ENCODE data around the gene GABPB1. TPM values are rescaled to one million over a fixed set of nuclear protein-coding genes. Genes with fewer than 3 reads are reported as not detected.
"Not testable (repeated sequence)": the region's sequence is repeated elsewhere in the genome, so short reads cannot be mapped to it uniquely, and the experiment has no call there.

GABPB1 gene
- total RNA-seq: 10 to 100 TPM; 54.6 to 65.8 (median 58.9) TPM

DNA sequence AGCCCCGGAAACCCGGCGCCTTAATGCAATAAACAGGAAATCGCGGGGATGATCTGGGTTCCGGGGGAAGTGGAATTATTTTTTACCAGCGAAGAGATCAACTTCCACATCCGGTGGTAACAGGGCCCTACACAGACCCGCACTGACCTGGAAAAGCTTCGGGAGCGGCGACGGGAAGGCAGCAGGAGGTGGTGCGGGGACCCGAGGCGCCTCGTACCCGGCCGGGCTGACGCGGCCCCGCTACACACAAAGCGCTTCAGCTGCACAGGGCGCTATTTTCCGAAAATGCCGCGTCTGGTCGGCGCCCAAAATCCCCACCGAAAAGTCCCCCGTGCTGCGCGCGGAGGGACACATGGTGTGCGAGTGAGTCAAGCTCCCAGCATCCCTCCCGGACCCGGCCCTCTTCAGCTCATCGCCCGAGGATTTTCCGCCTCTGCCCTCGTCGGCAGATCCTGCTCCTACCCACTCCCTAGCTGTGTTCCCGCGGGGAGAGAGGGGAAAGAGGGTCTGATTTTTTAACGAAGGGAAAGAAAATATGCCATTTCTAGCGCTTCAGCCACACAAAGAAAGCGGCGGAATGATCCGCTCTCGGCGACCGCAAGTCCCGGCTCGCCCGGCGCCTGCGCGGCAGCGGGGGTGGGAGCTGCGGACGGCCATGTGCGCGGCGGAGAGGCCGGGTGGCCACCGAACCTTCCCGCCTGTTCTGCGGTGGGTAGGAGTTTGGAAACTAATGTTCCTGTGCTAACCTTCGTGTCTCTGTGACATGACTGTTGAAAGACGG lies at the start of gene GABPB1:
GABPB1 (minus strand) TSS at position 361 of the 781 bp plus-strand sequence. CDS start 45,400 bp downstream, outside the sequence.
- H3K9me3 Mint-ChIP-seq: no peaks in the 10 kb centered on the region
- DNase-seq: peak; percentile 84
- peaks cover 41% of the 10 kb centered on the region for H3K36me3 Mint-ChIP-seq (ENCODE audit: insufficient read depth)
- H3K4me1 Mint-ChIP-seq (ENCODE audit: low read depth): peaks cover 52% of the 10 kb centered on the region
- peak; percentile 61 to 62 for ATAC-seq
- peak within 1 kb of the TSS; percentile 89 for H3K4me3 Mint-ChIP-seq
- no peaks in the 10 kb centered on the region for H3K27me3 Mint-ChIP-seq (ENCODE audit: low read depth)

DNA sequence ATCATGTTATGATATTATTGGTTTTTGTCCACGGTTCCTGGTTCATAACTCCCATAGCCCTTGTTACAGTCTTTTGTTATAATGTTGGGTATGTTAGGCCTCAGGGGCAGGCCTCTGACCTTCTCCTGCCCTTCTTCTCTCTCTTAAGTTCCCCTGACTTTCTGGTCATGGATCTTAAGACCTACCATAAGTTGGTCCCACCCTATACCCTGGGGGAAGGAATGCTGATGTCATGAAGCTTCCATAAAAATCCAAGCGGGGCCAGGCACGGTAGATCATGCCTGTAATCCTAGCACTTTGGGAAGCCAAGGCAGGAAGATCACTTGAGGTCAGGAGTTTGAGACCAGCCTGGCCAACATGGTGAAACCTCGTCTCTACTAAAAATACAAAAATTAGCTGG lies 36.6 kb upstream of the GABPB1 start:
- not testable (repeated sequence) for H3K36me3 Mint-ChIP-seq (ENCODE audit: insufficient read depth); ATAC-seq; H3K9me3 Mint-ChIP-seq; DNase-seq; H3K27me3 Mint-ChIP-seq (ENCODE audit: low read depth); H3K4me1 Mint-ChIP-seq (ENCODE audit: low read depth); H3K4me3 Mint-ChIP-seq

DNA sequence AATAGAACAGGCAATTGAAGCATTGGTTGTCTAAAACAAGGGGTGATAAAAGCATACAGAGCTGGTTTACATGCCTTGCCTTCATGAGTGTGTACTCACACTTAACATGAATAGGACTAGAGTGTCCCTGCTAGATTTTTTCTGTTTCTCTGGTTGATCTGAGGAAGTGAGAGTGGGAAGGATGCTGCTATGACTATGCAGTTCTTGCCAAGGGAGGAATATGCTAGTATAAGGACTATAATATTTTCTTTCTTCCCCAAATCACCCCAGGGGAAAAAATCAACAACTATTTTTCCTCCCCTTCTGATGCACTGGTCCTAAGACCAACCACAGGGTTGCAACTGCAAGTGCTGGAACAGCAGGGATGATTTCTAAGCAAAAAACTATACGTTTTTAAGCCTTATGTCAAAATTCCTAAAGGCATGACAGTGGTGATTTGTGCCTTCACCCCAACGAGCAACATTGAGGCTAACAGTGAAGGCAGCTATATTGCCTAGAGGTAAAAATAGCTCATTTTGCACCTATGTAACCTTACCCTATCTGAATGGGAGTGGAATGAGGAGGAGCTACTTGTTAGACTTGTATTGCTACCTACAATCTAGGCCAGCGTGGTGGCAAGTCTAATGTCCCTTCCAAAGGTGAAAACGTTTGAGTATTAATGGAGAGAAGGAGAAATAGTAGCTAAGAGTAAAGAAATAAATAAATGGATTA lies 35.7 kb upstream of the GABPB1 start:
- Mint-ChIP-seq H3K4me1 (ENCODE audit: low read depth) (no peaks in the 10 kb centered on the region), H3K9me3 (no peaks in the 10 kb centered on the region), H3K4me3 (no peak overlapping the region), H3K27me3 (ENCODE audit: low read depth) (no peaks in the 10 kb centered on the region), H3K36me3 (ENCODE audit: insufficient read depth) (no peaks in the 10 kb centered on the region)
- DNase-seq (no peak), ATAC-seq (no peak)

DNA sequence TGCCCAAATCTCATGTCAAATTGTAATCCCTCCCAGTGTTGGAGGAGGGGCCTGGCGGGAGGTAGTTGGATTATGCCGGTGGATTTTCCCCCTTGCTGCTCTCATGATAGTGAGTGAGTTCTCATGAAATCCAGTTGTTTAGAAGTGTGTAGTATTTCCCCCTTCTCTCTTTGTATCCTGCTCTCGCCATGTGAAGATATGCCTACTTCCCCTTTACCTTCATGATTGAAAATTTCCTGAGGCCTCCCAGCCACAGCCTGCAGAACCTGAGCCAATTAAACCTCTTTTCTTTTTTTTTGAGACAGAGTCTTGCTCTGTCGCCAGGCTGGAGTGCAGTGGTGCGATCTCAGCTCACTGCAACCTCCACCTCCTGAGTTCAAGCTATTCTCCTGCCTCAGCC lies 27.4 kb upstream of the GABPB1 start:
- not testable (repeated sequence) for H3K27me3 Mint-ChIP-seq (ENCODE audit: low read depth); H3K4me1 Mint-ChIP-seq (ENCODE audit: low read depth); H3K36me3 Mint-ChIP-seq (ENCODE audit: insufficient read depth); ATAC-seq; DNase-seq; H3K4me3 Mint-ChIP-seq; H3K9me3 Mint-ChIP-seq

DNA sequence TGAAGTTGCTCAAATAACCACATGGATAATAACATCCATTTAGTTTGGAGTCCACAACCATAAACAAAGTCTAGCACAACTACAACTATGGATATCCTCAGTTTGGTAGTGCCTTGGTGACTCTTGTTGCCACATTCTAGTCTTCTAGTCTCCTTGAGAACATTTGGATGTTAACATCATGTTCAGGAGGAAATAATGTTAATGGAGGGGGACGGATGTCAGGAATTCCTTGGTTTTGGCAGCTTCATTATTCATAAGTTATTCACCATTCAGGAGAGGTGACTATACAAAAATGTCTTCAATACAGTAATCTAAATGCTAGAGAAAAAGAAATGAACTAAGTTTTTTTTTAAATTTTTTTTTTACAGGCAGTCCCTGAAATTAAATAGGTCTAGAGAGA lies 26.4 kb upstream of the GABPB1 start:
- Mint-ChIP-seq H3K27me3 (ENCODE audit: low read depth) (peaks cover 3% of the 10 kb centered on the region), H3K36me3 (ENCODE audit: insufficient read depth) (no peaks in the 10 kb centered on the region), H3K9me3 (no peaks in the 10 kb centered on the region), H3K4me3 (no peak overlapping the region), H3K4me1 (ENCODE audit: low read depth) (peaks cover 10% of the 10 kb centered on the region)
- no peak for DNase-seq
- no peak for ATAC-seq

DNA sequence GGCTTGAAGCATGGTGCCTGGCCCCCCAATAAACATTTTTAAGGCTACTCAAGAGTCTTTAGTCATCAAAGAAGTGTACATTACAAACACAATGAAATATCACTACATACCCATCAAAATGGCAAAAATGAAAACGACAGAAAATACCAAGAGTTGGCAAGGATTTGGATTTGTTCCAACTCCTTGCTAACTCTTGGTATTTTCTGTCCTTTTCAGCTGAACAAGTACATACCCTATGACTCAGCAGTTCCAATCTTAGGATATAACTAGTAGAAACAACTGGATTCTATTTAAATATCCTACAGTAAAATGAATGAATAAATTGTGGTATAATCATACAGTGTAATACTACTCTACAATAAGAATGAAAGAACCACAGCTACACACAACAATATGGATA lies 25.1 kb upstream of the GABPB1 start:
- ATAC-seq (no peak), DNase-seq (no peak)
- Mint-ChIP-seq H3K27me3 (ENCODE audit: low read depth) (peaks cover 3% of the 10 kb centered on the region), H3K36me3 (ENCODE audit: insufficient read depth) (no peaks in the 10 kb centered on the region), H3K4me3 (no peak overlapping the region), H3K4me1 (ENCODE audit: low read depth) (peaks cover 10% of the 10 kb centered on the region), H3K9me3 (no peaks in the 10 kb centered on the region)

DNA sequence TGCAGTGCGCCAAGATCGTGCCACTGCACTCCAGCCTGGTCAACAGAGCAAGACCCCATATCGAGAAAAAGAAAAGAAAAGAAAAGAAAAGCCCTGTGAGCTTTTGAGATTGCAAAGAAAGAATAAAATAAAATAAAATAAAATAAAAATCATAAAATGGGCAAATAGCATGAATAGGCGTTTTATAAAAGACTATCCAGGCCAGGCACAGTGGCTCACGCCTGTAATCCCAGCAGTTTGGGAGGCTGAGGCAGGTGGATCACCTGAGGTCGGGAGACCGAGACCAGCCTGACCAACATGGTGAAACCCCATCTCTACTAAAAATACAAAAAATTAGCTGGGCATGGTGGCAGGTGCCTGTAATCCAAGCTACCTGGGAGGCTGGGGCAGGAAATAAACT lies 24.4 kb upstream of the GABPB1 start:
- H3K27me3 Mint-ChIP-seq (ENCODE audit: low read depth); H3K4me3 Mint-ChIP-seq; ATAC-seq; H3K4me1 Mint-ChIP-seq (ENCODE audit: low read depth); H3K36me3 Mint-ChIP-seq (ENCODE audit: insufficient read depth); DNase-seq; H3K9me3 Mint-ChIP-seq: not testable (repeated sequence)

DNA sequence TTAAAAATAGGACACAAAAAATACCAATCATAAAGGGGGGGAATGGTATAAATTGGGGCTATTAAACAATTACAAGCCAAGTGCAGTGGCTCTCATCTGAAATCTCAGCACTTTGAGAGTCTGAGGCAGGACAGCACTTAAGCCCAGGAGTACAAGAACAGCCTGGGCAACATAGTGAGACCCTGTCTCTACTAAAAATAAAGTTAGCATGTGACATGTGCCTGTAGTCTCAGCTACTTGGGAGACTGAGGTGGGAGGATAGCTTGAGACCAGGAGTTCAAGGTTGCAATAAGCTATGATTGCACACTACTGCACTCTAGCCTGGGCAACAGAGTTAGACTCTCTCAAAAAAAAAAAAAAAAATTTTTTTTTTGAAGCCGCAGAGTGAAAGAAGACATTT lies 23.8 kb upstream of the GABPB1 start:
- no peak for DNase-seq
- Mint-ChIP-seq H3K27me3 (ENCODE audit: low read depth) (peaks cover 3% of the 10 kb centered on the region), H3K9me3 (no peaks in the 10 kb centered on the region), H3K4me1 (ENCODE audit: low read depth) (peaks cover 10% of the 10 kb centered on the region), H3K36me3 (ENCODE audit: insufficient read depth) (no peaks in the 10 kb centered on the region), H3K4me3 (no peak overlapping the region)
- ATAC-seq: no peak

DNA sequence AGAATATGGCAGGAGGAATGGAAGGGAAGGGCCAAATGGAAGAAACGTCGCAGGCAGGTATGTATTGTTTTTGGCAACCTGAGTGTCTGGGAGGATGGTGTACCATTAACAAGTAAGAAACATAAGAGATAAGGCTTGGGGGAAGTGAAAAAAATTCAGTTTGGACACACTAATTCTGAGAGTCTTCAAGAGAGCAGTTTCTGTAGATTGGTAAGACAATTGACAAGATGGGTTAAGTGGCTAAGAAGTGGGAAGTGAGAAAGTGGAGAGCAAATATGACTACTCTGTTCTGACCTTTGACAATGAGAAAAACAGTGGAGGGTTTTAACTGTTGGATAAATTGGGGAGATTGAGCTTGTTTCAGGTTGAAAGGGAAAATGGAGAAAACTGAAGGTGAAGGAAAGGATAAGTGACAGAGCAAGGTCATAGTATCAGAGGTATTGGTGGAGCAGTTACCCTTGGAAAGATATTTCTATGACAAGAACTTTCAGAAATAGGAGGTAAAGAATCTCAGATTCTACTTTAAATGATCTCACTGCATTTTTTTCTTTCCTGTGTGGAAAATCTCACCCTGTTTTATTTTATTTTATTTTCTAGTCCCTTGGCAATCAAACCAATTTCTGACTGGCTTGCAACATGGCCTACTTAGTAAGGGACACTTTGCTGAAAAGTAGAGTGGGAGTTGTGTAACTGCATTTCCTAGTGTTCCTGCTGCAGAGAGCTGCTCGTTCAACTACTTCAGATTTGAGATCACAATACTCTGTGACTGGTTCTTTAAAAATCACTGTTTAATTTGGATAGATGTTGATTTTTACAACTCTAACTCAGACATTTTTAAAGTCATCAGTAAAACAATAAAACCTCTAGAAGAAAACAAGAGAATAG lies 23.1 kb upstream of the GABPB1 start:
- DNase-seq (no peak), ATAC-seq (peak; percentile 70 to 73)
- no peaks in the 10 kb centered on the region for H3K9me3 Mint-ChIP-seq
- H3K4me3 Mint-ChIP-seq: no peak overlapping the region
- peaks cover 10% of the 10 kb centered on the region for H3K4me1 Mint-ChIP-seq (ENCODE audit: low read depth)
- H3K36me3 Mint-ChIP-seq (ENCODE audit: insufficient read depth): no peaks in the 10 kb centered on the region
- peaks cover 3% of the 10 kb centered on the region for H3K27me3 Mint-ChIP-seq (ENCODE audit: low read depth)

DNA sequence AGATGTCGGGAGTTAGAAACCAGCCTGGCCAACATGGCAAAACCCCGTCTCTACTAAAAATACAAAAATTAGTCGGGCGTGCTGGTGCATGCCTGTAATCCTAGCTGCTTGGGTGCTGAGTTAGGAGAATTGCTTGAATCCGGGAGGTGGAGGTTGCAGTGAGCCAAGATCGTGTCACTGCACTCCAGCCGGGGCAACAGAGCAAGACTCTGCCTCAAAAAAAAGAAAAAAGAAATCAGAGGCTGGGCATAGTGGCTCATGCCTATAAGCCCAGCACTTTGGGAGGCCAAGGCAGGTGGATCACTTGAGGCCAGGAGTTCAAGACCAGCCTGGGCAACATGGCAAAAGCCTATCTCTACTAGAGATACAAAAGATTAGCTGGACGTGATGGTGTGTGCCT lies 14.6 kb upstream of the GABPB1 start:
- H3K36me3 Mint-ChIP-seq (ENCODE audit: insufficient read depth); H3K27me3 Mint-ChIP-seq (ENCODE audit: low read depth); DNase-seq; H3K4me1 Mint-ChIP-seq (ENCODE audit: low read depth); H3K9me3 Mint-ChIP-seq; ATAC-seq; H3K4me3 Mint-ChIP-seq: not testable (repeated sequence)

DNA sequence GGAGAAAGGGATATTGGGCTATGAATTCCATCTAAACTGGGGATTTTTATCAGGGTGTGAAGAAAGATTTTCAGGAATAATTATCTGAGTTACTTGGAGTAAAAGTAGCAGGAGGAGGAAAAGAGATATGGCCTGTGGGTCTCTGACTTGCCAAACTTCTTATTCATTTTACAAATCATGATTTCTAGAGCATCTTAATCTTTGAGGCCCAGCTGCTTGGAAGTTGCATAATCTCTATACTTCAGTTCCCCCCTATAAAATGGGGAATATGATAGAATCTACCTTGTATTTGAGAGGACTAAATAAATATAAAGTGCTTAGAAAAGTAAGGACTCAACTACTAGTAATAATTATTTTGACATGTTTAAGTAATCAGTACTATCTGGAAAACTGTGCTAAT lies 11.0 kb upstream of the GABPB1 start:
- no peak for ATAC-seq
- Mint-ChIP-seq H3K9me3 (no peaks in the 10 kb centered on the region), H3K4me1 (ENCODE audit: low read depth) (peaks cover 12% of the 10 kb centered on the region), H3K27me3 (ENCODE audit: low read depth) (no peaks in the 10 kb centered on the region), H3K36me3 (ENCODE audit: insufficient read depth) (peaks cover 16% of the 10 kb centered on the region), H3K4me3 (no peak overlapping the region)
- DNase-seq: no peak

DNA sequence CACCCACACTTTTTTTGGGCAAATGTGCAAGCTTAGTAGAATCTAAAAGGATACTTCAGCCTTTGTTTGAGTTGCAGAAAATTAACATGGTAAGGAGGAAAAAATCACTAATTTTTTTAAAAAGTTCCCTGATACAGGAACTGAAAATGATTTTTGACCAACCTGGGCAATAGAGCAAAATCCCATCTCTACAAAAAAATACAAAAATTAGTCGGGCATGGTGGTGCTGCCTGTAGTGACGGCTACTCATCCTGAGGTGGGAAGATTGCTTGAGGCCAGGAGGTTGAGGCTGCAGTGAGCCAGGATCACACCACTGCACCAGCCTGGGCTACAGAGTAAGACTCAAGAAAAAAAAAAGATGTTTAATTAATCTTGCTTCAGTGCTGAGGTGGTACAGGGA lies 10.6 kb upstream of the GABPB1 start:
- no peak for ATAC-seq
- no peaks in the 10 kb centered on the region for H3K27me3 Mint-ChIP-seq (ENCODE audit: low read depth)
- peaks cover 12% of the 10 kb centered on the region for H3K4me1 Mint-ChIP-seq (ENCODE audit: low read depth)
- H3K9me3 Mint-ChIP-seq: no peaks in the 10 kb centered on the region
- no peak for DNase-seq
- peaks cover 19% of the 10 kb centered on the region for H3K36me3 Mint-ChIP-seq (ENCODE audit: insufficient read depth)
- H3K4me3 Mint-ChIP-seq: no peak overlapping the region

DNA sequence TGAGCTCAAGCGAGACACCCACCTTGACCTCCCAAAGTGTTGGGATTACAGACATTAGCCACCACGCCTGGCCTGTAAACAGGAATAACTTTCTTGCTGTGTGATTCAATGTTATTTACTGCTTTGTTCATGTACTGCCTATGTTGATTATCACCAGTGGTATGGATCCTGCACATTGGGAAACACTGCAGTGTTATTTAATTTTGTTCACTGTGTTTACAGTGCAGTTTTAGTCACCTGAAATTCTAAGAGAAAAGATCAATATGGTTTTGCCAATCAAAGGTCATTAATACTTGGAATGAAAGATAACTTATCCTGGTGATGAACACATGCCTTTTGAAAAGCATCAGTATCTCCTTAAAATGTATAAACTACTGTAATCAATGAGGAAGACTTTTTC lies 8.6 kb upstream of the GABPB1 start:
- Mint-ChIP-seq H3K4me3 (no peak overlapping the region), H3K4me1 (ENCODE audit: low read depth) (peaks cover 19% of the 10 kb centered on the region), H3K36me3 (ENCODE audit: insufficient read depth) (peaks cover 27% of the 10 kb centered on the region), H3K27me3 (ENCODE audit: low read depth) (no peaks in the 10 kb centered on the region), H3K9me3 (no peaks in the 10 kb centered on the region)
- no peak for ATAC-seq
- no peak for DNase-seq

DNA sequence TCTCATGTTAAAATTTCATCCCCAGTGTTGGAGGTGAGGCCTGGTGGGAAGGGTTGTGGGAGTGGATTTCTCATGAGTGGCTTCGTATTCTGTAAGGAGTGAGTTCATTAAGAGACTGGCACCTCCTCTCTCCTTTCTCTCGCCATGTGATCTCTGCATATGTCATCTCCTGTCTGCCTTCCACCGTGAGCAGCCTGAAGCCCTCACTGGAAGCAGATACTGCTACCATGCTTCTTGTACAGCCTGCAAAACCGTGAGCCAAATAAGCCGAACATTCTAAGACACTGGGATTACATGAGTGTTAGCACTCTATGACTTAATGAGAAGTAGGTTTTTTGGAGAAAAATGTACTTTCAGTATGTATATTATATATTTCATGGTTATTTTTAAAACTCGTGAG lies 6.8 kb upstream of the GABPB1 start:
- Mint-ChIP-seq H3K9me3 (no peaks in the 10 kb centered on the region), H3K4me3 (no peak overlapping the region), H3K27me3 (ENCODE audit: low read depth) (no peaks in the 10 kb centered on the region), H3K36me3 (ENCODE audit: insufficient read depth) (peaks cover 36% of the 10 kb centered on the region), H3K4me1 (ENCODE audit: low read depth) (peaks cover 32% of the 10 kb centered on the region)
- DNase-seq: no peak
- ATAC-seq: no peak
